GM12891 (cell line): ENCODE results near the gene FOXD2.

Source experiments
- POLR2A ChIP-seq: IDR thresholded peaks from 2 replicates; pipeline ENCODE4 v1.6.1; 2011; ENCODE audit warnings: low read depth, low read length, control low read depth
- POLR2AphosphoS5 ChIP-seq: IDR thresholded peaks from 2 replicates; pipeline ENCODE4 v1.6.1; 2011; ENCODE audit warnings: low read depth, low read length, control low read depth
- POU2F2 ChIP-seq: IDR thresholded peaks from 2 replicates; pipeline ENCODE4 v1.6.1; 2011; ENCODE audit warnings: low read depth, mild to moderate bottlenecking, control low read depth, low read length, moderate library complexity

DNA sequence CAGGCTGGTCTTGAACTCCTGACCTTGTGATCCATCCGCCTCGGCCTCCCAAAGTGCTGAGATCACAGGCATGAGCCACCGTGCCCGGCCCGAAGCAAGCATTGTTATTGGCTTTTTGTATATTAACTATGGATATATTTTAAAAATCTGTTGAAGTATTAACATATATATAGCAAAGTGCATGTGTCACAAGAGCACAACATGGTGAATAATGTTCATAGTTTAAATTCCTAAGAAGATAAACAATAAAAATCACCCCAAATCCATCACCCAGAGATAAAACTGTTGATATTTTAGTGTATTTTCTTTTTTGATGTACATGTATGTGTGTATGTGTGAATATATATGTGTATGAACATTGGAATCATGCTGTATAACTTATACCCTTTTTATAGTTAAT, 30.9 kb upstream of the FOXD2 start:
- no peak for TF ChIP-seq POLR2AphosphoS5
- no peak for TF ChIP-seq POLR2A
- TF ChIP-seq POU2F2 = no peak
